NB4 (cell line): ENCODE data around the gene FAHD2B.
"Not testable (repeated sequence)": the region's sequence is repeated elsewhere in the genome, so short reads cannot be mapped to it uniquely, and the experiment has no call there.

ENCODE experiments used
- DNase-seq: peaks from one replicate; pipeline ENCODE4 v3.0.0; 2010; ENCODE audit warnings: low read depth
- H3K4me3 ChIP-seq: one replicate; pipeline ENCODE4 v1.5.1; 2011; ENCODE audit warnings: mild to moderate bottlenecking, low read depth, low read length, moderate library complexity
- MYC ChIP-seq: IDR thresholded peaks from 2 replicates; pipeline ENCODE4 v1.6.1; 2011; ENCODE audit warnings: low read depth, low read length
- POLR2A ChIP-seq: IDR thresholded peaks from 2 replicates; pipeline ENCODE4 v1.6.1; 2011; ENCODE audit warnings: mild to moderate bottlenecking; ENCODE audit not compliant: insufficient read length; ENCODE audit errors: extremely low read depth
- TF ChIP-seq, protein P1 (sequence below): IDR thresholded peaks from one replicate; pipeline ENCODE4 v1.5.1; 2012; ENCODE audit warnings: low read depth, low read length
- TF ChIP-seq, protein P2 (sequence below): IDR thresholded peaks from 2 replicates; pipeline ENCODE4 v1.6.1; 2011; ENCODE audit warnings: low read depth, low read length

The FAHD2B gene, protein sequence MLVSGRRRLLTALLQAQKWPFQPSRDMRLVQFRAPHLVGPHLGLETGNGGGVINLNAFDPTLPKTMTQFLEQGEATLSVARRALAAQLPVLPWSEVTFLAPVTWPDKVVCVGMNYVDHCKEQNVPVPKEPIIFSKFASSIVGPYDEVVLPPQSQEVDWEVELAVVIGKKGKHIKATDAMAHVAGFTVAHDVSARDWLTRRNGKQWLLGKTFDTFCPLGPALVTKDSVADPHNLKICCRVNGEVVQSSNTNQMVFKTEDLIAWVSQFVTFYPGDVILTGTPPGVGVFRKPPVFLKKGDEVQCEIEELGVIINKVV

DNA sequence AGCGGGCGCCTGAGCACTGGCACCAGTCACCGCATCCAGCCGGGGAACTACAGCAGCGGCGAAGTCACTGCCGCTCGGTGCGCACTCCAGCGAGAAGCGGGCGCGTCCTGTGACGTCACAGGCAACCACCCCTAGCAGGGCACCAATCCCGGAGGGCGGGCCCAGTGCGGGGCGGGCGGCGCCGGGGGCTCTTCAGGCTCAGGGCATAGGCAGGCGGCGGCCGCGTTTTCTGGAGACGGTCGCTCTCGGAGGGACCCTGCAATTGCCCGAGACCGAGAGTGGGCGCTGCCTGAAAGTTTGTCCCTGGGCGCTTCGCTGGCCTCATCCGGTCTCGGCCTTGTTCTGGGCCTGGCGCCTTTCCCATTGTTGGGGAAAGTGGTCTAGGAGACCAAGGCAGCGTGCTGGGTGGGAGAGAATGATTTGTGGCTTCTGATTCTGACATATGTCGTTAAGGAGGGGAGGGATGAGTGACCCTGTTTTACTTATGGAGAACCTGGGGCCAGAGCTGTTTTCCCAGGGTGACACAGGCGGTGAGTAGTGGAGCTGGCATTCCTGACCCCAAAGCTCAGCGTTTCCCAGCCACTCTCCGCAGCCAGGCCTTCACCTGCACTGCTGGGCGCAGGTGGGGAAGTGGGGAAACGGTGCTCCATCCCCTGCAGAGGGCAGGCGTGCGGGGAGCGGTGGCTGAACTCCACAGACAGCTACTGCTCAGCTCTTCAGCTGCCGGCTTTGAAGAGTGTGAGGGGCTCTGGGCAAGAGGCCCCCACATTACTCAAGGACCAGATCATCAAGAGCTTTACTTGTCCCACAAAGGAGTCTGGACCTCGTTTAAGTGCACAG is at the start of gene FAHD2B:
Gene FAHD2B (minus strand): TSS at position 111 of the 840 bp plus-strand sequence. CDS start 3,176 bp downstream, outside the sequence.
- peak; percentile 87 for DNase-seq
- peak within 1 kb of the TSS; percentile 53 for H3K4me3 ChIP-seq

DNA sequence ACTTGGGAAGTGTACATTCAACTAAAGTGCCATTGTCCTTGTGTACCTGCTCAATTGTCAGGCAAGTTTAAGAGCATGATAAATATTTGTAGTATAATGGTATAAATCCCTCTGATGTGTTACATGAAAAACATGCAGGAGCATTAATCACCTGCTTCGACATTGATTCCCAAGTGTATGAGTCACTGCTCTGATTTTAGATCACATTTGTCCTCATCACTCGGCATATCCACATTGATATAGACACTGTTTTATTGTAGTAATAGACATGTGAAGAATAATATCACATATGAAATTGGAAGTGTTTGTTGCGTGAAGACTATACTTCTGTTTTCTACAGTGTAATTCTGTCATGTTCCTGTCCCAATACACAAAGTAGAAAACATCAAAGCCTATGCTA is 49.3 kb upstream of the FAHD2B start:
- DNase-seq, H3K4me3 ChIP-seq: not testable (repeated sequence)

DNA sequence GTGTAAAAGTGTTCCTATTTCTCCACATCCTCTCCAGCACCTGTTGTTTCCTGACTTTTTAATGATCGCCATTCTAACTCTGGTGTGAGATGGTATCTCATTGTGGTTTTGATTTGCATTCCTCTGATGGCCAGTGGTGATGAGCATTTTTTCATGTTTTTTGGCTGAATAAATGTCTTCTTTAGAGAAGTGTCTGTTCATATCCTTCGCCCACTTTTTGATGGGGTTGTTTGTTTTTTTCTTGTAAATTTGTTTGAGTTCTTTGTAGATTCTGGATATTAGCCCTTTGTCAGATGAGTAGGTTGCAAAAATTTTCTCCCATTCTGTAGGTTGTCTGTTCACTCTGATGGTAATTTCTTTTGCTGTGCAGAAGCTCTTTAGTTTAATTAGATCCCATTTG is 34.4 kb upstream of the FAHD2B start:
- DNase-seq, H3K4me3 ChIP-seq: not testable (repeated sequence)

DNA sequence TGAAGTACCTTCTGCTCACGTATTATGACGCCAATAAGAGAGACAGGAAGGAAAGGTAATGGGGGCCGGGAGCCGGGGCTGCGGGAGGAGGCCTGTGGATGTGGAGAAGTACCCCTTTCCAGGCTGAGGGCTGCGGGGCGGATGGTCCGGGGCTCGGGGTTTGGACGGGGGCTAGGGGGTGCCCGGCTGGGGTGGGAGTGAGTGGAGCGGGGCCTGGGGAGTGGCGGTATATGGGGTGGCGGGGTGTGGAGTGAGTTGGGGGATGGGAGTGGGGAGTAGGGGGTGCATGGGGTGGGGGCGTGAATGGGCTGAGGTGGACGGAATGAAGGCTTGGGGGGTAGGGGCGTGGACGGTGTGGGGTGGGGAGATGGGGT is 19.2 kb upstream of the FAHD2B start:
- peak; percentile 11 for DNase-seq
- H3K4me3 ChIP-seq: peak overlapping the region; percentile 82

DNA sequence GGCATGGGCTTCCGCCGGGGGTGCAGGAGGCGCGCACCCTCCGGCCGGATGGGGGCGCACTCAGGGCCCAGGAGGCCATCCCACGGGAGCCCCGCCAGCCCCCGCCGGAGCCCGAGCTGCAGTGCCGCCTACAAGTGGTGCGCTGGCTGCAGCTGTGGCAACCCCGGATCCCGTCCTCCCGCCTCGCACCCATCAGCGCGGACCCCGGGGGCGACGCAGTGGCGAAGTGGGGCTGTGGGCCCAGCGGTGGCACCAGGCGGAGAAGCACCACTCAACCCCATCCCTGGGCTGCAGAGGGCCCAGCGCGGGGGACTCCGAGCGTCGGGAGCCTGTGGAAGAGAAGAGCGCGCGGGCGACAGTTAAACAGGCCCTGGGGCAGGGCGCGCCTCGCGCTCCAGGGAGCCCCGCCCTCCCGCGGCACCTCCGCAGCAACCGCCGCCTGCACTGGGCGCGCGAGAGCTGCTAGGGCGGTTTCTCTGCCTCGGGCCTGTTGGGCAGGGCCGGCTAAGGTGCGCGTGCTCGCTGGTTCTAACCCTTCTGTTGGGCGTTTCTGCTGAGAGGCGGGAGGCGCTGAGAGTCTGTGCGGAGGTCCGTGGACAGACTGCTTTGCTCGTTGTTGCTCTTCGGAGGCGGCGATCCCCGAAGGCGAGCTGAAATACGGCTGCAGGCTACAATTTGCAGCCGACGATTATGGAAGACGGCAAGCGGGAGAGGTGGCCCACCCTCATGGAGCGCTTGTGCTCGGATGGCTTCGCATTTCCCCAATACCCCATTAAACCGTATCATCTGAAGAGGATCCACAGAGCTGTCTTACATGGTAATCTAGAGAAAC is 18.6 kb upstream of the FAHD2B start, which contains the start of gene ANKRD36:
Gene ANKRD36 (plus strand): TSS at position 104 of the 832 bp plus-strand sequence. CDS start 587 bp downstream, at position 691.
- H3K4me3 ChIP-seq: peak within 1 kb of the TSS; percentile 82
- peak; percentile 92 for DNase-seq
- 0 out of 2 replicates have a peak, but pooled peaks have one; percentile 29 for TF ChIP-seq MYC
- TF ChIP-seq, protein P1, sequence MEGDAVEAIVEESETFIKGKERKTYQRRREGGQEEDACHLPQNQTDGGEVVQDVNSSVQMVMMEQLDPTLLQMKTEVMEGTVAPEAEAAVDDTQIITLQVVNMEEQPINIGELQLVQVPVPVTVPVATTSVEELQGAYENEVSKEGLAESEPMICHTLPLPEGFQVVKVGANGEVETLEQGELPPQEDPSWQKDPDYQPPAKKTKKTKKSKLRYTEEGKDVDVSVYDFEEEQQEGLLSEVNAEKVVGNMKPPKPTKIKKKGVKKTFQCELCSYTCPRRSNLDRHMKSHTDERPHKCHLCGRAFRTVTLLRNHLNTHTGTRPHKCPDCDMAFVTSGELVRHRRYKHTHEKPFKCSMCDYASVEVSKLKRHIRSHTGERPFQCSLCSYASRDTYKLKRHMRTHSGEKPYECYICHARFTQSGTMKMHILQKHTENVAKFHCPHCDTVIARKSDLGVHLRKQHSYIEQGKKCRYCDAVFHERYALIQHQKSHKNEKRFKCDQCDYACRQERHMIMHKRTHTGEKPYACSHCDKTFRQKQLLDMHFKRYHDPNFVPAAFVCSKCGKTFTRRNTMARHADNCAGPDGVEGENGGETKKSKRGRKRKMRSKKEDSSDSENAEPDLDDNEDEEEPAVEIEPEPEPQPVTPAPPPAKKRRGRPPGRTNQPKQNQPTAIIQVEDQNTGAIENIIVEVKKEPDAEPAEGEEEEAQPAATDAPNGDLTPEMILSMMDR: peak; percentile 45

DNA sequence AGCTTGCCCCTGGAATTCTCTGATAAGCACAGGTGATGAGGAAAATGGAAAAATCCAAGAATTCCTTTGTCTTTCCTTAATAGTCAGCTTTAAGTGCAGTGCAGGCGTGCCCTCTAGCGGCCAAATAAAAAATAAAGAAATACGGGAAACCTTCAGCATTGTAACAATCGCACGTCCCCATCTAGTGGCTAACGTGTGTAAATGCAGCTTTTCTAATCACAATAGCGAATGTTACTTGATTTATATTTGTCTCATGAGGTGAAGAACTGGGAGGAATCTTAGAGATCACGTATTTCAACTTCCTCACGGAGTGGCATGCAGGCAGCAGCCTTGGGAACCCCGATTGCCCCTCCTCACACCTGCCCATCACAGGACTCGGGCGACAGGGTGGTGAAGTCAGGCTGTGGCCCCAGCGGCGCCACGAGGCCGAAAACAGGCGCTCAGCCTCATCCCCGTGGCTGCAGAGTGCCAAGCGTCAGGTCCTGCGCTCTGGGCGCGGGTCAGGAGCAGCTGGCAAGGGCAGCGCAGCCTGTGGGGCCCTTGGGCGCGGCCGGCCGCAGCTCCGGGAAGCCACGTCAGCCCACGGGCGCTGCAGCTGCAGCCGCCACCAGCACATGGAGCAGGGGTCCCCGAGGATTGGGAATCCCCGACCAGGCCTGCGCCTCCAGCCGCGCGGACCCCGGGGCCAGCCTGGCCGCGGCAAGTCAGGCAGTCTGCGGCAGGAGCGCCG is 17.8 kb upstream of the FAHD2B start:
- TF ChIP-seq, protein P1: peak; percentile 58
- DNase-seq: peak; percentile 76
- peak overlapping the region; percentile 64 for H3K4me3 ChIP-seq

DNA sequence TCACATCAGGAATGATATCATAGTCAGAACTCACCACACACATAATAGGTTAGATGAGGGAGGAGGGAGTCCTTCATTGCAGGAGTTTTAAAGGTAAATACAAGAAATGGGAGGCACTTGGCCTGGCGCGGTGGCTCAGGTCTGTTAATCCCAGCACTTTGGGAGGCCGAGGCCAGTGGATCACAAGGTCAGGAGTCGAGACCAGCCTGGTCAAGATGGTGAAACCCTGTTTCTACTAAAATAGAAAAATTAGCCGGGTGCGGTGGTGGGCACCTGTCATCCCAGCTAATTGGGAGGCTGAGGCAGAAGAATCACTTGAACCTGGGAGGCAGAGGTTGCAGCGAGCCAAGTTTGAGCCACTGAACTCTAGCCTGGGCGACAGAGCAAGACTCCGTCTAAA is 16.6 kb upstream of the FAHD2B start:
- DNase-seq, H3K4me3 ChIP-seq: not testable (repeated sequence)

DNA sequence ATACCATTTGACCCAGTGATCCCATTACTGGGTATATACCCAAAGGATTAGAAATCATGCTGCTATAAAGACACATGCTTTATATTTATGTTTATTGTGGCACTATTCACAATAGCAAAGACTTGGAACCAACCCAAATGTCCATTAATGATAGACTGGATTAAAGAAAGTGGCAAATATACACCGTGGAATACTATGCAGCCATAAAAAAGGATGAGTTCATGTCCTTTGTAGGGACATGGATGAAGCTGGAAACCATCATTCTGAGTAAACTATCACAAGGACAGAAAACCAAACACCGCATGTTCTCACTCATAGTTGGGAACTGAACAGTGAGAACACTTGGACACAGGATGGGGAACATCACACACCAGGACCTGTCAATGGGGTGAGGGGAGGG is 12.2 kb upstream of the FAHD2B start:
- DNase-seq, H3K4me3 ChIP-seq: not testable (repeated sequence)

DNA sequence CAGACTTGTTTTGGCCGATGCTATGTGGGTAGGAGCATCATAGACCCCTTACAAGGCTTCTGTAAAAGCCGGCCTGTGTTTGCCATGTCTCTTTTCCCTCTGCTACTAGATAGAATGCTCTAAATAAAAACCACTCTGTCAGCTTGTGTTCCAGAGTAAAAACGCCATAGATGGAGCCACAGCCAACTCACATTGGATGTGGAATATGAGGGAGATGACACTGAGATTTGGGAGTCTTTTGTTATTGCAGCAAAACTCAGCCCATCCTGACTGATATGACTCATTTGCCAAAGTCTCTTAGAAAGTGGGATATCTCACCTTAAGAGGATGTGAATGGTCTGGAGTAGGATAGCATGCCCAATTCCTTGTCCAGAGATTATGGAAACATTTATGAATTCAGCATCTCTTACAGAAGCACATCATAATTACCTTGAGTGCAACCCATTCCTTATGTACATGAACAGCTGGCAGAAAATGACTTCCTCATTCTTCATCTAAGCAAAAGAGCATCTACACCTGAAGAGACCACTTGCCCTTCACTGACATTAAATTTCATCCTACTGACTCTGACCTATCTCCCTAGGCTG is 4.2 kb upstream of the FAHD2B start:
- not testable (repeated sequence) for H3K4me3 ChIP-seq, DNase-seq

DNA sequence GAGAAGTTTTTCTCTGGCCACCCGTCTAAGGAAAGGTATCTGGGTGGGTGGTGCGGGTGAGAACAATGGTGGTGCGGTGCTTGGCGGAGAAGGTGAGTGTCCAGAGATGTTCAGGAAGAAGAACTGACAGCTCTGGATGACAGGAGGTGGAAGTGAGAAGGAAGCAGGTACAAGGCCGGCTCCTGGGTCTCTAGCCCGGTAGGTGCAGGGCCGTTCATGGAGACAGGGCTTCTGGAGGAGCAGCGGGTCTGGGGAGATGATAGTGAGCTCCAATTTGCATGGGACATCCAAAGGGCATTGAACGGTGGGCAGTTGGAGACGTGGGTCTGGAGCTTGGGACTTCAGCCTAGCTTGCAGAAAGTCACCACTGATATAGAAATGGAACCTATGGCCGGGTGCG is 979 bp upstream of the FAHD2B start:
- no peak for DNase-seq
- TF ChIP-seq, protein P1: no peak
- TF ChIP-seq, protein P2, sequence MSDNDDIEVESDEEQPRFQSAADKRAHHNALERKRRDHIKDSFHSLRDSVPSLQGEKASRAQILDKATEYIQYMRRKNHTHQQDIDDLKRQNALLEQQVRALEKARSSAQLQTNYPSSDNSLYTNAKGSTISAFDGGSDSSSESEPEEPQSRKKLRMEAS: no peak
- TF ChIP-seq POLR2A (no peak), MYC (no peak)
- H3K4me3 ChIP-seq: no peak overlapping the region

DNA sequence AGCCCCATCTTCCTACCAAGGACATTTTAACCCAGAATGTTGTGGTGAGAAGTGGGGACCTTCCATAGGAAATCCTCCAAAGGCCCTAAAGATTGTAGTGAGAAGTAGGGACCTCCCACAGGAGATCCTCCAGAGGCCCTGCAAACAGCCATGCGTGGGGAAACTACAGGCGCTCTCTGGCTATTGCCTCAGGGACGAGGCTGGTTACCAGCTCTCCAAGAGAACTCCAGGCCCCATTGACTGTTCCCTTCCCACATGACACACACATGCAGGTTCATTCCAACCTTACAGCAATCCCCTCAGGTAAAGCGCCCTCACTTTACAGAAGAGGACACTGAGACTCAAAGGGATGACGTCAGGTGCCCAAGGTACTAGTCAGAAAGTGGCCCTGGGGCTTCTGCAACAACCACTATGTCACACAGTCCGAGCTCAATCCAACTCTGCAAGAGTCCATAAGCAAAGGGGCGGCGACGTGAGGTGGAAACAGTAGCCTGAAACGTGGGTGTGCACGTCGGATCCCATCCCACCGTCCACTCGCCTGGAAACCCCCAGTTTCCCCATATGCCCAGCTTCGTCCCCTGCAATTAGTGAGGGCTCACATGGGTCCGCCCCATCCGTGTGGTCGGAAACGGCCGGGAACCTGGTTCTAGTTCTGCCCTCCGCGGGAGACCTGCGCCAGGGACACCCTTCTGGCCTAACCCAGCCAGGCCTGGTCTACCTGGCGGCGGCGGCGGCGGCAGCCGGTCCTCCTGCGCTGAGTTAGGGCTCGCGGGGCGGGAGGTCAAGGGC is 505 bp downstream of the FAHD2B start:
- H3K4me3 ChIP-seq: peak overlapping the region; percentile 53
- peak; percentile 18 for DNase-seq

DNA sequence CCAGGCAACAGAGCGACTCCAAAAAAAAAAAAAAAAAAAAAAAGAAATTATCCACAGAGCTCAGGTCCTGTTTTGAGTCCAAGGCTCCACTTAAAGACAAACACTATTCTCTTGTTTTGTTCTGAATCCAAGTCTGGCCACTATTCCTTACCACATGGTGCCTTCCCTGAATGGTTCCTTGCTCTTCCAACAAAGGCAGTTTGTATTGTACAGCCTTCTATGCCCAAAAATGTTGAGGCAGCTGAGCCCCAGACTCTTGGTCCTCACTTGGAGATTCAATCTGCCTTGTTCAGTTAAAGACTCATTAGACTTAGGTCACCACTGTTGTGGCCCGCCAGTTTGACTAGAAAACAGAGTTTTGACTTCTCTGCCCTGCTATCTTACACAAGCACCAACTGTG is 1.7 kb downstream of the FAHD2B start:
- DNase-seq, H3K4me3 ChIP-seq: not testable (repeated sequence)
